NK-92 (cell line): Measurements from ENCODE around the gene C1QTNF3.

Experiments used
- DNase-seq: peaks from one replicate; lab custom pipeline; 2025; ENCODE audit not compliant: unreplicated experiment; lab: John Stamatoyannopoulos, UW

Gene C1QTNF3

DNA sequence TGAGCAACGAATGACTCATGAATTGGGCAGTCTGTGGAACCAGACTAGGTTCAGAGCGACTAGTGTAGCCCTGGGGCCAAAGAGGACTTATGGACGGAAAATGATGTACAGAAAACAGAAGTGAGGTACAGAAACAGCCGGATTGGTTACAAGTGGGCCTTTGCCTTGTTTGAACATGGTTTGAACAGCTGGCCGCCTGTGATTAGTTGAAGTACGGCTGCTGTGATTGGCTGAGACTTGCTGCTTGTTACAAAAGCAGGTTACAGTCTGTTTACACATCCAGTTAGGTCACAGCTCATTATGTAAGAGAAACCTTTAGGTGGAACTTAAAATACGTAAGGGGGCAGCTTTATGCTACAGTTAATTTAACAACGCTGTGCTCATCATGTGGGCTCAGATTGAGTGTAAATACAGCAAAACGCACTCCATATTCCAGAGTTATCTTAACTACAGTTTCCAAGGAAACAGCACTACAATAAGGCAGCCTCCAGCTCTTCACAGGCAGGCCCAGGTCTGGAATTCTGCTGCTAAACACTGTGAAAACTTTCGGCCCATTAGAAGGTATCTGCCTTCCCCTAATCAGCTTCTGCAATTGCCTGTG, 41.7 kb downstream of the C1QTNF3 start:
- no peak for DNase-seq

DNA sequence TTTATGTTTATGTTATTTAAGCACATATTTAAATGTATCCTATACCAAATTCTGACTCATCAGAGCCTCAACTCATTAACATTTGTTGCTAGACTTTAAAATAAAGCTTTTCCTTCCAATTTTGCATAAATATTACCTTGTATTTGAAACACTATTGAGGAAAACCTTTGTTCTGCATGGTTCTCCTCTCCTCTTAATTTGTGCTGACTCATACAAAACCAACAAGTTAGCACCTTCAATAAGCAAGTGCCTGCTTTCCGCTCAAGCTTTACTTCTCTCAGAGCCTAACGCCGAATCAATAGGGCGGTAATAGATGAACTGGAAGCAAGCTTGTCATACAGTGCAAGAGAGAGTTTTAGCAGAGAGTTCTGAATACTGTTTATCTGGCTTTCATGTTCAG, 43.0 kb downstream of the C1QTNF3 start:
- no peak for DNase-seq

DNA sequence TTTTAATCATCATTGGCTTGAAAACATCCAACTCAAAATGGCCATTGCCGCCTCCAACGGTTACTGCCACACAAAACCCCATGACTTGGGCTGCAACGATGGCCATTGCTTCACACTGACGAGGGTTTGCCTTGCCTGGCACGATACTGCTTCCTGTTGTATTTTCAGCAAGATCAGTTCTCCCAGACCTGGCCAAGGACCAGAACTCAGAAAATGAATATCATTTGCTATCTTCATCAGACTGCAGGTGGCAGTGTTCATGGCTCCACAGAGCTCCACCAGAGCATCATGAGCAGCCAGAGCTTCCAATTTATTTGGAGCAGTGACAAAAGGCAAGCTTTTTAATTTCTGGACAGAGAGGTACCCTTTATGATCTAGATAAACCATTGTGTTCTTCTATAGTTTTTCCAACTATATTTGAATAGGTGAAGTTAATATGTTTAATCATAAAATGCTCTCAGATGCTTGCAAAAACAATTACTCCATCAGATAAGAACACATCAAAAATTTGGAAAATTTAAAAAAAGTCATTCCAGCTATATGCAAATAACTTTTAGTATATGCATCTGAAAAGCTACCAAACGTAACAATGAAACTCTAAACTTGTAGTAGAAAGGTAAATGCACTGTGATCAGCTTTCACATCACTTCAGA, 45.6 kb downstream of the C1QTNF3 start:
- DNase-seq, result no peak

DNA sequence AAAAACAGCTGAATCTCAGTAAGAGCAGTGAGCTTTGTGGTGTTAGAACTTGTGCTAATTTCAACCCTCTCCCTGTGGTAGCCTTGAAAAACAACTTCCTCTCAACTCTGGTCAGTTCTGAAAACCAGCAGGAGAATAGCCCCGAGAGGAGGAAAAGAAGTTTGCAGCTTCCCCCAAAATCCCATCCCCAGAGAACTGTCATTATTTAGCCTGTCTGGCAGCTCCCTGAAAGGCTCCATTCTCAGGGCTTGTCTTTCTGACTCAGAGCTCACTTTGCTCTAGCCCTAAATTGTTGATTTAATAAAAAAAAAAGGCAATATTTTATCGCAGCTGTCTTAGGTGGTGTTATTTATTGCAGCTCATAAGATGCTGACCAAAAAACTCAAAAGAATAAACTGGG, 47.1 kb downstream of the C1QTNF3 start:
- DNase-seq, result no peak

DNA sequence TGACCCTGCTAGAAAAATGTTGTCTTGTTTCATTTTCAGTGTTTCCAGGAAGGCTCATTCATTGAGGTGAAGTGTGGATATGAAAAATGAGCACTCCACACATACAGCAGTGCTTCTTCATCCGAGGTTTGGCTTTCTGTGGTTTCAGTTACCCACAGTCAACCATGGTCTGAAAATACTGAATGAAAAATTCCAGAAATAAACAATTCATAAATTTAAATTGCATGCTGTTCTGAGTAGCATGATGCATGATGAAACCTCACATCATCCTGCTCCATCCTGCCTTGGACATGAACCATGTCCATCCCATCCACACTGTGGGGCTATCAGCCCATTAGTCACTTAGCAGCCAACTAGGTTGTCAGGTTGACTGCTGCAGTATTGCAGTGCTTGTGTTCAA, 48.2 kb downstream of the C1QTNF3 start:
- DNase-seq, result no peak

DNA sequence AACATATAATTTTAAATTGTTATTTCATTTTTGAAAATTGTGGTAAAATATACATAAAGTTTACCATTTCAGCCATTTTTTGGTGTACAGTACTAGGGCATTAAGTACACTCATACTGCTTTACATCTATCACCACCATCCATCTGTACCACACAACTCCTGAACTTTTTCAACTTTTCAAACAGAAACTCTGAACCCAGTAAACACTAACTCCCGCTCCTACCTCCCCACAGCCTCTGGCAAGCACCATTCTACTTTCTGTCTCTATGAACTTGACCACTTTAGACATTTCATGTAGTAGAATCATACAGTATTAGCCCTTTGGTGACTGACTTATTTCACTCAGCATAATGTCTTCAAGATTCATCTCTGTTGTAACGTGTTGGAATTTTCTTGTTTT, 50.1 kb downstream of the C1QTNF3 start:
- DNase-seq, result no peak

DNA sequence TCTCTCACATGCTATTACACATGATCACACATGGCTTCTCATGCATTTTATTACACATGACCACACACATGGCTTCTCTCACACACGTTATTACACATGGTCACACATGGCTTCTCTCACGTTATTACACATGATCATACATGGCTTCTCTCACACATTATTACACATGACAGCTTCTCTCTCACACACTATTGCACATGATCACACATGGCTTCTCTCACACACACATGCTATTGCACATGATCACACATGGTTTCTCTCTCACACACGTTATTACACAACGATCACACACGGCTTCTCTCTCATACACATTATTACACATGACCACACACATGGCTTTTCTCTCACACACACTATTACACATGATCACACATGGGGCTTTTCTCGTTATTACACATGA, 57.6 kb downstream of the C1QTNF3 start:
- no peak for DNase-seq

DNA sequence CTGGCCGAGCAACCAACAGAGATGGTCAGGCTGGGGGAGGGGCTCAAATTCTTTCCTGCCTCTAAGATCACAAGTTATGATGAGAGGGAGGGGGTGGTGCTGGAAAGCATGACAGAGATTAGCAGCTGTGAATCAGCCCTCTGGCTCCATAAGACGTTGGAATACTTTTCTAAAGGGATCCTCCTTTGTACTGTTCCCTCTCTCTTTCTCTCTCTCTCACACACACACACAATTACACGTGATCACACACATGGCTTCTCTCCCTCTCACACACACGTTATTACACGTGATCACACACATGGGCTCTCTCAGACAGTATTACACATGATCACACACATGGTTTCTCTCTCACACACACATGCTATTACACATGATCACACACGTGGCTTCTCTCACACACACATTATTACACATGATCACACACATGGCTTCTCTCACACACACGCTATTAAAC, 58.3 kb downstream of the C1QTNF3 start, which contains the start of gene SLC45A2:
SLC45A2 (minus strand) TSS at position 23 of the 454 bp plus-strand sequence. CDS start 110 bp downstream, outside the sequence.
- no peak for DNase-seq

DNA sequence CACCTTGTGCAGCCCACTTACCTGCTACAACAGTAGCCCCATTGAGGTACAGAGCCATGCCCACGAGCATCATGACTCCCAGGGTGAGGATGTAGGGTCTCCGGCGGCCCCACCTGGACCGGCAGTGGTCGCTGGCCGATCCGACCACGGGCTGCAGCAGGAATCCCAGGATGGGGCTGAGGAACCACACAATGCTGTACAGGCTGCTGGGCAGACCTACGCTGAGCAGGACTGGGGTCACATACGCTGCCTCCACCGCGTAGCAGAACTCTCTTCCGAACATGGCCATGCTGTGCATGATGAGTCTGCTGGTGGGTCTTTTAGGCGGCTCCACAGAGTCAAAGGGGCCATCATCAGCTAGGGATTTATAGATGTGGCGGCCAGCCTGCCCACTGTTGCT, 58.8 kb downstream of the C1QTNF3 start:
- no peak for DNase-seq

DNA sequence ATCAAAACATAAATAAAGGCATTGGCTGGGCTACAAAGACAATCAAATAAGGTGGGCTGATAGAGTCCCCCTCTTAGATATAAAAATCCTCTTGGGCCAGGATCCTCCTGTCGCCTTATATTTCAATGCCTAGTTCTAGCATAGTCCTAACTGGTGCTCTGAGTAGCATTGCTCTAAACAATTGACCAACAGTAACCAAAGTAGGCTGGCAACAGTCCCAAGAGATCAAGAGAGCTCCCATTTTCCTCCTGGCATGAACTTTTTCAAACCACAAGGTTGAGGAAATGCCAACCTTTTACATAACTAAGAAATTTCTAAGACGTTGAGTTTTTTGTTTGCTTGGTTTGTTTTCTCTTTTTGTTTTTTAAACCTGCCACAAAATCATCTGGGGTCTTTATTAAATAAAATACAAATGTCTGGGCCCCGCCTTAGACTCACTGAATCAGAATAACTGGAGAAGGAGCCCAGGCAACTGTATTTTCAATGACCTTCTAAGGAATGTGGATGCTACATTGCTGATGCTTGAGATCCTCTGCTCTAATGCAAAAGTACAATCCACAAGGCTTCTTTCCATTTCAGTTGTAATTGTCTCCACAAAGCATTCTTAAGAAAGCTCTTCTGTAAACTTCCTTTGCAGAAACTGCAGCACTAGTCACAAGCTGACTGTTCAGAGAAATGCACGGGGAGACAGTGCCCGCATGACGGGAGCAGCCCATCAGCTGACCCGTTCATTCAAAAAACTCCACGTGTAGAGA, 61.4 kb downstream of the C1QTNF3 start:
- no peak for DNase-seq

DNA sequence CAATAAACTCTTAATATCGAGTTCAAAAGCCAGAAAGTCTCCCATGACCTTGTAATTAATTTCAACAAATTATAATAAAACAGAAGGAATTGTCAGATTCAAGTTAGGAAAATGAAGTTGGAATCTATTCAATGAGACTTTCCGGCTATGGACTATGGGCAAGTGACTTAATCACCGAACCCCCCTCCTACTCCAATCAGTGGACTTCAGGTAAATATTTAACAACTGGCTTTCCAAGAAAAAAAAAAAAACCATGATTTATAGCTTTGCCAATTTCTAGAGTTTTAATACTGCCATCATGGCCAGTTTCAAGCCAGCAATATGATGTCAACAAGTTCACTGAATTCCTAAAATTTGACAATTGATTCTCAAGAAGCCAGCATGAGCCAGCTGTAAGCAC, 63.0 kb downstream of the C1QTNF3 start:
- no peak for DNase-seq

DNA sequence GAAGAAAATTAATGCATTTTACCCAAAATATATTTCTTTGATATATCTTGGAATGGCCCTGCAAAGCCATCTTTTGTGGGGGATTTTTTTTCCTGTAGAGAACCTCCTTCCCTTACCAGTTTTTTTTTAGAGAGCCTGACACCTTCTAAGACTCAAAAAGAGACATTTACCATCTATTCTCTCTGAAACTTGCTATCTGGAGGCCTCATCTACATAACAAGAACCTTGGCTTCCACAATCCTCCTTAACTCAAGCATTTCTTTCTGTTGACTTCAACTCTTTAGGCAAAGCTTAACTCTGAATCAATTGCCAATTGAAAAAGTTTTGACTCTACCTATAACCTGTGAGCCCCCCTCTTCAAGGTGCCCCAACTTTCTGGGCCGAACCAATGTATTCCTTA, 64.7 kb downstream of the C1QTNF3 start:
- DNase-seq, result no peak

DNA sequence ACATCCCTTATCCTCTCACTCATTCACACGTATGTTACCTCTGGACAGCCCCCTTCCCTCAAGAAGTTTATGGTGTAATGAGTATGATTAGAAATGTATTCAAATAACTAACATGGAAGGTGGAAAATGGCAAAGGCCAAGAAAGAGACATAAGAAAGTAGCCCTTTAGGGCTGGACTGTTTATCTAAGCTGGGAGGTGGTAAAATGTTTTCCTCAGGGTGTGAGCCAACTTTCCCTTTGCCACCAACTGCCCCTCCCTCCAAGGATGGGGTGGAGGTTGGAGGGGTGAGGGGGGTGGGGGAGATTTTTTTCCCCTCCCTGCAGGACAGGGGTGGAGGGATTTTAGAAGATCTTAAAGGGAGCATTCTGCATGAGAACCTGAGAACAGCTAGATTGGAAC, 66.7 kb downstream of the C1QTNF3 start:
- no peak for DNase-seq

DNA sequence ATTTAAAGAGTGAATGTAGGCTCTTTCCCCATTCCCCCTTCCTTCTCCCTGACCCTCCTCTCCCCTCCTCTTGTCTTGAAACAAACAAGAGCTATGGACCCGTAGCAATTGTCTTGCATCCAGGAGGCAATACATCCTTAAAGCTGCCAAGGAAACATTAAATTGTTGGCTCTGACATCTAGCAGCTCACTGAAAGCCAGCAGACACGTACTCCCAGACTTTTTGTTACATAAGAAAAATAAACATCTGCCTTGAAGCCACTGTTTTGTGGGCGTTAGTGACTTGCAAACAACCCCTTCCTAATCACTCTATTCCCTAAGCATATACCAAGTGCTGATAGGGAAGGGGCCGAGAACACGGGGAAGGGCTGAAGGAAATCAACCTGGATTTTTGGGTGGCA, 67.2 kb downstream of the C1QTNF3 start:
- no peak for DNase-seq

DNA sequence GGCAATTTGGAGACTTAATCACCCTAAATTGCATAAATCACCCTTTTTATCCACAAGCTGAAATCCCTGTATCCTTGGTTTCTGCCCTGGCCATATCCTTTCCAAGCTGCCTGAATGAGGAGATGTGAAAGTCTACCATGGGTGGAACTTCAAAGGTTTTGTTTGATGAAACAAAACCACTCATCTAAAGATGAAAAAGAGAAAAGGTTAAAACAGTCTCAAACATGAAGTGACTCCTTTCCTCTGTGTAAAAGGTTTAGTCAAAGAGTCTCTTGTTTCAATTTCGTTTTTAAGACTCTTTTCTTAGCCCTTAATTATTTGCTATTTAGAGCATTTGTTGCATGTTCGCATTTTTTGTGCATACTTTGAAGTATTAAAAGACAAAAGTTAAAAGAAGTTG, 69.7 kb downstream of the C1QTNF3 start:
- DNase-seq, result no peak

DNA sequence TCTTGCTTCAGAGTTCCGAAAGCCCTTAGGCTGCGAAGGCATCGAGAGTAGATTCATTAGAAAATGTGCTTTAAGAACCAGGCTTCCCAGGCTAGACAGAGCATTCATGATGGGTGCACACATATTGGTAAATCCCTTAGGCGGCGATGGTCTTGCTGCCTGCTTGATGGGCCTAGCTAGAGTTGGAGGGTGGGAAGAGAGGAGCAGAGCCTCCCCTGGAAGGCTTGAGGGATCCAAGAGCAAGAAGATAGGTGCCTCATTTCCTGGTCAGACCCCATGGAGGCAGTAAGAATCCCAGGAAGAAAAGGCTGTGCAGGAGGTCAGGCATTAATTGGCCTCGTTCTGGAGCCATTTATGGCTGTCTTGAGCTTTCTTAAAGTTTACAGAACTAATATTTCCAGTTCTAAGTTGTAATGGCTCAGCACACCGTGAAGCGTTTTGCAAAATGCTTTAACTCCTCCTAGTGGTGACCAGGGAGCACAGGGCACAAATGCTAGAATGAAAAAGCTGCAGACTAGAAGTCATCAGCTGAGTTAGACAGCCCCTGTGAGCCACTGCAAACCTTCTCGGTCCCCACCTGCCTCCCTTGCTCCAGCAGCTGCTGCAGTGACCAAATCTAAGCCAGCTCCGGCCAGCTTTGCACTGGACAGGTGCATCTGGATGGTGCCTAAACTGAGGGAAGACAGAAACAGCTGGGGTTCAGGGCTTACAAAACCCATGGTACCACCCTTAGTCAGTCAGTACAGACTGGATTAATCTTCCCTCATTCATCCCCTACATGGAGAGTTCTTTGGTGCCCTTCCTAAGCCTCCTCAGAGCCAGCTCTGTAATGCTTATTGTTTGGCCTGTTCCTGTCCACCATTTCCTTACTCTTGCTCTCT, 73.2 kb downstream of the C1QTNF3 start:
- DNase-seq, result no peak

DNA sequence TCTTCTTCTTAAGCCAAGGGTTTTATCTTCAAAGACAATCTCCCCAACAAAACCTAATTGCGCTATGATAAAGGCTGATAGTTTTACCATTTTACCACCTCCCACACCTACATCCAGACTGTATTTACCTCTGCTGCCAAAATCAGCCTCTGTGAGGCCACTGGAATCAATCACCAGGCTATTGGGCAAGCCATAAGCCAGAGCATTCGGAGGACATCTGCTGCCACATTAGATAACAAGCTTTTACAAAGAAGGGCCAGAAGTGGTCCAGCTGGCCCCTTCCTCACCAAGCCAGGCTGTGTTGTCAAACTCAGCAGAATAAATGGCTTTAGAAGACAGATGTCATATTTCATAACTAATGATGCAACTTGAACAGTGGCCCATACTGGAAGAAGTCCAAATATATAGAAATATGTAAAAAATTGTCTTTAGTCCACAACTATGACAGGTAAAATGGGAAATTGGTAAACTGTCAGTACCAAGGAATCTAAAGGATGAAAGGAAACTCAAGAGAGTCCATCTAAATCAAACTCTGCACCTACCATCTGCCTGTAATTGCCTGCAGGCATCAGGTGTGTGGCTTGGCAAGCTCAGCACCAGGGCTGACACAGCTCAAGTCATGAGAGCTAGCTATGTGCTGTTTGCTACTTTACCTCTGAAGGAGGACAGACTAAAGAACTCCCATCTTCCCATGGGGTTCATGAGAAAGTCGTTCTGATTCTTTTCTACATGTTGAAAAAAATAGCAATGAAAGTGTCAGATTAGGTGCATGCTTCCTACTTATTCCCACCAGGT, 74.6 kb downstream of the C1QTNF3 start:
- no peak for DNase-seq
